Fibroblast of mammary gland (primary cell): ENCODE measurements around the gene SCRN1.

Source experiments
- DNase-seq: peaks from one replicate; pipeline ENCODE4 v3.0.0-alpha.2; 2010; ENCODE audit warnings: low read depth
- H3K4me3 ChIP-seq: 2 replicates; pipeline ENCODE4 v1.5.1; 2011; ENCODE audit warnings: low read depth, mild to moderate bottlenecking, low read length, moderate library complexity; ENCODE audit not compliant: control insufficient read depth
- CTCF ChIP-seq: conservative IDR thresholded peaks from 2 replicates; pipeline ENCODE4 v1.5.1; 2011; ENCODE audit warnings: low read depth, low read length, inconsistent platforms; ENCODE audit not compliant: control insufficient read depth, insufficient read depth

The SCRN1 gene

GRCh38 chr7:30005464-30005863 lies 15.9 kb upstream of the SCRN1 start:
- no peak overlapping the region for H3K4me3 ChIP-seq
- no peak for TF ChIP-seq CTCF
- no peak for DNase-seq

- no peak for DNase-seq
- TF ChIP-seq CTCF, result no peak
- H3K4me3 ChIP-seq, result no peak overlapping the region
Measured at GRCh38 chr7:30003098-30003497, 13.5 kb upstream of the SCRN1 start.

- no peak overlapping the region for H3K4me3 ChIP-seq
- no peak for DNase-seq
- no peak for TF ChIP-seq CTCF
Measured at GRCh38 chr7:30001998-30002397, 12.4 kb upstream of the SCRN1 start.

- DNase-seq, result no peak
- no peak overlapping the region for H3K4me3 ChIP-seq
- no peak for TF ChIP-seq CTCF
Measured at GRCh38 chr7:29998489-29998888, 8.9 kb upstream of the SCRN1 start.

GRCh38 chr7:29996321-29996720 lies 6.7 kb upstream of the SCRN1 start:
- H3K4me3 ChIP-seq, result no peak overlapping the region
- DNase-seq, result no peak
- no peak for TF ChIP-seq CTCF

GRCh38 chr7:29995652-29996051 lies 6.1 kb upstream of the SCRN1 start:
- TF ChIP-seq CTCF, result no peak
- DNase-seq, result no peak
- no peak overlapping the region for H3K4me3 ChIP-seq

GRCh38 chr7:29993140-29993539 lies 3.5 kb upstream of the SCRN1 start:
- no peak for TF ChIP-seq CTCF
- DNase-seq, result no peak
- no peak overlapping the region for H3K4me3 ChIP-seq
